GM08714 (cell line): ENCODE results near the gene DHRS1.
"Not testable (repeated sequence)": the region's sequence is repeated elsewhere in the genome, so short reads cannot be mapped to it uniquely, and the experiment has no call there.

ENCODE experiments used
- H3K4me3 ChIP-seq: fragments of 200-500 bp; sonication (Bioruptor generic); 2 replicates; pipeline ENCODE4 v1.5.1; 2014; ENCODE audit warnings: mild to moderate bottlenecking, low read length, inconsistent platforms
- ZNF274 ChIP-seq: IDR thresholded peaks from 2 replicates; pipeline ENCODE4 v1.6.1; 2012; ENCODE audit warnings: mild to moderate bottlenecking, low read depth, low read length

The DHRS1 gene

DNA sequence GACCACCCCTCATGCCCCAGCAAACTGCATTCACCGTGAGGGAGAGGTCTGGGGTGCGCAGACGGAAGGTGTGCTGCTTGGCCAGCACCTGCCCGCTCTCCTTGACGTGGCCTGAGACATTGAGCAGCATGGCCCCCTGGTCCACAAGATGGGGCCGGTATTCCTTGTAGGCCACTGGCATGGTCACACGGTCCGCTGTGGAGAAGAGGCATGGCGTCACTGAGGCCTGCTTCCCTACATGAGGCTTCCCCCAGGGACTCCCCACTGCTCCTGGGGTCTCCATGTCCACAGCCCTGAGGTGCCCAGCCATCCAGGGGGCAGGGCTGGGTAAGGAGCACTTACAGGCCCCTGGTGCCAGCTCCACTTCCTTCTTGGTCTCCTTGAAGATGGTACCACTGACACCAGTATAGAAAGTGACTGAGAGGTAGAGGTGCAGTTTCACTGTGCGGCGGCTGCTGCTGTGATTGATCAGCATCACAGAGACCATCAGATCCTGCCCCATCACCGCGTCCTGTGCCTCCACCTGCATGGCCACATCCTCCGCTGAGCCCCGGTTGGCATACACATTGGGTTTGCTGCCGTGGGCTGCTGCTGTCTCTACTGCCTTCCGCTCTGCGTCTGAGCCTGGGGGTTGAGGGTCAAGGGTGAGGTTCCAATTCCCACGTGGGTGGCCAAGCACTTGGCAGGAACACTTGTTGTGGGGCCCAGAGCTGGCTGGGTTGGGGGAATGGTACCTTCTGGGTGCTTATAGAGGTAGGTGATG, 44.8 kb downstream of the DHRS1 start:
- no peak overlapping the region for H3K4me3 ChIP-seq
- TF ChIP-seq ZNF274, result no peak

DNA sequence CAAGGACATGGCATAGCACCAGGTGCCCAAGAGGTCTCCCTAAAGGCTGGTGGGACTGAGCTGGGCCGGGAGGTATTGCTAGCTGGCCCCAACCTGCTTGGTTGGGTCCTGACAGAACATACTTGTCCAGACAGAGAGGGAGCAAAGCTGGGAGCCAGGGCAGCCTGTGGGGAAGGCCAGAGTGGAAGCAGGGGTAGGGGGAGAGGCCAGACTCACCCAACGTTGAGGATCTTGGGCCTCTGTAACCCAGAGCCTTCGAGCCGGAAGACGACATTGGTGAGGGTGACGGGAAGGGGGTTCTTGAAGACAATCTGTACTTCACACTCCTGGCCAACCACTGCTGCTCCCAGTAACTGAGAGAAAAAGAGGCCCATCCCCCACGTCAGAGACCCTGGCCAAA, 45.6 kb downstream of the DHRS1 start:
- H3K4me3 ChIP-seq, result no peak overlapping the region
- no peak for TF ChIP-seq ZNF274

DNA sequence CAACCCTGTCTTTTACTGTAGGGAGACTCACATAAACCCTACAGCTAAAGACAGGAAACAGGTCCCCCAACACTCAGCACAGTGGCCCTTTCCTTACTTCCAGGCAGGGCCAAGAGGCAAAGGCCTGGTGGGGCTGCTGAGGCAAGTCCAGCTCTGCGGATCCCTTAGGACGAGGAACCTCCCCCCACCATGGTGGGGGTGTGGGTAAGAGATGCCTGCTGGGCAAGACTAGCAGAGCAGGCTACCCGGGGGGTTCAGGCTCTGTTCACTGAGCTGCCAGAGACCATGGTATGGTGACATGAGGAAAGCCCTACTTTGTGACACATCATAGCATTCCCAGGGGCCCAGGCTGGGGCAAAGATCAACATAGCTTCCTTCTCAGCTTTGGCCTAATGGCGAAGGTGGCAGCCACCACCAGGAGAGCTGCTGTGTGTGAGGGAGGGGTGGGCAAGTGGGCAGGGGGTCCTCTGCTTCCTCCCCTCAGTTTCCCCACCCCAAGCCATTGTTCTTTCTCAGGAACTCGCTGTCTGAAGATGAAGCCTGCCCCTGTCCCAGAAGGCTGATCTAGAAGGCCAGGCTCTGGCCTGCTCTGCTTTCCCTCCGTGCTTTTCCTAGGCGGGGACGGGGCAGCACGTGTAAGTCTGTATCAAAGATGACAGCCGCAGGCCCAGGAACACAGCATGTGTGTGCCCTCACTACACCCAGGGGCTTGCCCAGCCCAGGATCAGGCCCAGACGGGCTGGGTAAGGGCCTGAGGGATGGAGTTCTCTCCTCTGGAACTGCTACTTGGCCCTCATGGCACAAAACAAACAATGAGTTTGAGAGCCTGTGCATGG, 47.1 kb downstream of the DHRS1 start:
- no peak for TF ChIP-seq ZNF274
- H3K4me3 ChIP-seq, result no peak overlapping the region

DNA sequence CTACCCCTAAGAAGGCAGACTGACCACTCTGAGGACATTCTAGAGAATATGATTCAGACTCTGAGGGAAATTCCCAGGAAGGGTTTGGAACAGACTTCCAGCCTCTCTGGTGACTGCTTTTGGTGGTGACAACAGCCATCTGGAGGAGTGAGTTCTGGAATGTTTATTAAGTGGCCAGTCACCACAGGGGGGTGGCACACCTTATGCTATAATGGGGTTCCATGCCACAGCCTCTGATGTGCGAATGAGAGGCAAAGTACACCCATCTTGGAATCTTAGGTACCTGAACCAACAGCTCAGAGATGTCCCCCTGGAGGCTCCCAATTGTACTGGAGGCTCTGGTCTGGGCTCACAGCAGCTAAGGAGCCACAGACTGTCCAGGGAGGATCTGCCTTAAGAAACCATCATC, 47.7 kb downstream of the DHRS1 start:
- H3K4me3 ChIP-seq, result no peak overlapping the region
- no peak for TF ChIP-seq ZNF274

DNA sequence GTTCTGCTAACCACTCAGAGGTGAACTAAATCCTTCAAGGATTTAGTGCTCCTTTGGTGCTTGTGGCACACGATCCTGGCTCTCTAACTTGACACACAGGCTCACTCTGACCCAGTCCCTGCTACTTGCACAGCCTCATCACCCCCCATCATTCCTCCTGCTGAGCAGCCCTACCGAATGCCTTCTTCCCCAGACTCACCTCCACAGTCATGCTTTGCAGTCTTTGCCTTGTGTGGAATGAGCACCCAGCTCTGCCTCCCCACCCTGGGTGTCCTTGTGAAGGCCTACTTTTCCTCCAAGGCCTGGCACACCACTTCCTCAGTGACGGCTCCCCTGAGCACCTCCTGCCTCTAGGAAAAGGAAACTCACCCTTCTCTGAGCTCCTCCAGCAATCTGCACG, 49.2 kb downstream of the DHRS1 start:
- TF ChIP-seq ZNF274, result no peak
- H3K4me3 ChIP-seq, result no peak overlapping the region

DNA sequence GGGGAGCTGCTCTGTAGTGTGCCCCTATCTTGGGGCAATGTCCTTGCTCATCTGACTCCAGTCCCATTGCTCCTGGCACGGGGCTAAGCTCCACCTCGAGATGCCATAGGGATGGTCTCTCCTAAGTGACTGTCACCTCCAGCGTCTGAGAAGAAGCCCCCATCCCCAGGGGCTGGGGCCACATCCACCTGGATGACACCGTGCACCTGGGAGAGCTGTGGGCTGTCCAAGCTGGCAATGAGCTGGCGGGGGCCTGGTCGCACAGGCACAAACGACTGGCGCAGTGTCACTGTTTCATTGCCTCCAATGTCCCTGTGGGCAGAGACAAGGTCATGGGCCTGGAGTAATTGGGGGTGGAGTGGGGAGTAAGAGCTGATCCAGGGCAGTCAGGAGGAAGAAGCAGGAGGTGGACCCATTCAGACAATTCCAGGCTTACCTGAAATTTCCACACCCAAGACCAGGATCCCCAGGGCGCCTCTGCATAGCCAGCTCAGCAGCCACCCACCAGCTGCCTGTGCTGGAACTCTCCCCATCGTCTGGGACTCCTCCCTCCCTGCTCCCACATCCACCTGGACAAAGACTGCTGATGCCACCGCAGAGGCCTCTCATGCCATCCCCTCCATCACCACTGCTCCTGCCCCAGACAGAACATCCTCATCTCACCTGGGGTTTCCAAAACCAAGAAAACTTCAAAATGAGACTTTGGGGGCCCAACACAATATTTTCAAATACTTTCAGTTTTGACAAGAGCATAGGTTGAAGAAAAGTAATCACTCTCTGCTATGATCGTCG, 50.2 kb downstream of the DHRS1 start:
- H3K4me3 ChIP-seq, result no peak overlapping the region
- no peak for TF ChIP-seq ZNF274

DNA sequence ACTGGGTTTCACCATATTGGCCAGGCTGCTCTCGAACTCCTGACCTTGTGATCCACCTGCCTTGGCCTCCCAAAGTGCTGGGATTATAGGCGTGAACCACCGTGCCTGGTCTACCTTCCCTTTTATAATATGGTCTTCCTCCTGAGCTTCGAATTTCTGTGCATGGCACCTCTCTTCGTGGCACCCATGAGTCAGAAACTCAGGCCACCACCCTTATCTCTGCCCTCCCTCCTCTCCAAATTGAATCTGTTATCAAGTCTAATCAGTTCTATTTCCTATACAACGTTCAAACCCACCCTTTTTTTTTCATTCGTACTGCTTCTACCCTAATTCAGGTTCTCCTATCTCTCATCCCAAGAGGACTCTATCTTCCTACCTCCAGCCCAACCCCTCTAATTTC, 52.2 kb downstream of the DHRS1 start:
- no peak for TF ChIP-seq ZNF274
- H3K4me3 ChIP-seq, result no peak overlapping the region

DNA sequence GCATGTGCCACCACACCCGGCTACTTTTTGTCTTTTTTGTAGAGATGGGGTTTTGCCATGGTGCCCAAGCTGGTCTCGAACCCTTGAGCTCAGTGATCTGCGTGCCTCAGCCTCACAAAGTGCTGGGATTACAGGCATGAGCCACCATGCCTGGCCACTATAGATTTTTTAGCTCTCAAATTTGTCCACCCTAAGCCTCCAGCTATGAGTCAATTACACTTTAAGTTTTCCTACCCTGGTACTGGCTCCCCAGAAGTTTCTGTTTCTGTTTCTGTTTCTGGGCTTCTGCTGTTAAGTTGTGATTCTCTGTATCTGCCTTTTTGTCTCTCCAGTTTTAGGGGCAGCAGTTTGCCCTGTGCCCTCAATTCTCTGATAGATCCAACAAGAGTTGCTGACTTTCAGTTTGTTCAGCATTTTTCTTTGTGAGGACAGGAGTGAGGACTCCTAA, 52.8 kb downstream of the DHRS1 start:
- peak overlapping the region; percentile 10; the same call in 1 of the 2 replicates for H3K4me3 ChIP-seq
- TF ChIP-seq ZNF274, result no peak

DNA sequence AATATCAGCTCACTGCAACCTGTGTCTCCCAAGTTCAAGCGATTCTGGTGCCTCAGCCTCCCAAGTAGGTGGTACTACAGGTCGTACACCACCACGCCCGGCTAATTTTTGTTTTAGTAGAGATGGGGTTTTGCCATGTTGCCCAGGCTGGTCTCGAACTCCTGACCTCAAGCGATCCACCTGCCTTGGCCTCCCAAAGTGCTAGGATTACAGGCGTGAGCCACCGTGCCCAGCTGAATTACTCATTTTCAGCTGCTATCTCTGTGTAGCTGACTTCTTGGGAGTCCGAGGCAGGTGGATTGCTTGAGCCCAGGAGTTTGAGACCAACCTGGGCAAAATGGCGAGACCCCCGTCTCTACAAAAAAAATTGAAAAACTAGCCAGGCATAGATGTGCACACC, 54.2 kb downstream of the DHRS1 start:
- not testable (repeated sequence) for H3K4me3 ChIP-seq

DNA sequence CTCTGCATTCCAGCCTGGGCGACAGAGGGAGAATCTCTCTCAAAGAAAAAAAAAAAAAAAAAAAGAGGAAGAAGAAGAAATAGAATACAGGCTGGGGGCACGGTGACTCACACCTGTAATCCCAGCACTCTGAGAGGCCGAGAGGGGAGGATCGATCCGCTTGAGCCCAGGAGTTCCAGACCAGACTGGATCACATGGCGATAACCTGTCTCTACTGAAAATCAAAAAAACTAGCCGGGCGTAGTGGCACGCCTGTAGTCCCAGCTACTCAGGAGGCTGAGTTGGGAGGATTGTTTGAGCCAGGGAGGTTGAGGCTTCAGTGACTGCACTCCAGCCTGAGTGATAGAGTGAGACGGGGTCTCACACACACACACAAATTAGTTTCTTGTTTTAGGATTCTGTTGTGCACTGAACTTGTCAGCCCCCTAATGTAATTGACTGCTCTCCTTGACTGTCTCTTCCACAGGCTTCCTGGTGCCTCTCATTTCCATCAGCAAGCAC, 56.2 kb downstream of the DHRS1 start:
- peak overlapping the region; percentile 49 for H3K4me3 ChIP-seq
- no peak for TF ChIP-seq ZNF274

DNA sequence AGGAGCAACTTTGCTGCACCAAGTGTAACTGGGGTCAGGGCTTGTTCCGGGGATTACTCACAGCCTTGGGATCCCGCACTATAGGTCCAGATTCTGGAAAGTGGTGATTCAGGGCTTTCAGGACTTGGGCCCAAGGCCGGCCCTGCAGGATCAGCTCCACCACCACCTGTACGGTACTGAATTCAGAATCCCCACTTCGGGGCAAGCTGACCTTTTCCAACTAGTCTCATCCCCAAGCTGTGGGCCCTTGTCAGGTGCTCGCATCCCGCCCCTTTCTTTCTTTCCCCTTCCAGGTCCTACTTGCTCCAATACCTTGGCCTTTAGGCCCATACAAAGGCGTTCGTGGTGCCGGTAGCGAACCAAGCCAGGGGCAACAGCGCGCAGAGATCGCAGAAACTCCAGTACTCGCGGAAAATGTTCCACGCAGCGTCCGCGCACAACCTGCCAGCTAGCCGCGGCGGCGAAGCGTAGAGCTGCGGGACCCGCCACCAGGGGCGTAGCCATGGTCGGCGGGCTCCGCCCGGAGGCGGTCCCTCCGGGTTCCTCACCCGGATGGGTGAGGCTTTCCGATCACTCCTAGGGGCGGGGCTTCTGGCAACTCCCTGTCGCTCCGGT, 57.6 kb downstream of the DHRS1 start:
- TF ChIP-seq ZNF274, result no peak
- H3K4me3 ChIP-seq, result peak overlapping the region; percentile 79
